MM.1S (cell line): ENCODE measurements around the gene ANKRD31.

Experiments
- DNase-seq: peaks from one replicate; pipeline ENCODE4 v3.0.0-alpha.2; 2015
- H2AFZ ChIP-seq: fragments of 300-600 bp; sonication (generic); 2 replicates; pipeline ENCODE4 v1.6.0; 2016; ENCODE audit warnings: antibody characterized with exemption, low read length
- H3F3A ChIP-seq: fragments of 300-600 bp; sonication (generic); 2 replicates; pipeline ENCODE4 v1.6.1; 2016; ENCODE audit warnings: mild to moderate bottlenecking, antibody characterized with exemption, low read length, moderate library complexity, mixed read lengths; ENCODE audit not compliant: insufficient read depth
- H3K27ac ChIP-seq: fragments of 300-600 bp; sonication (generic); 2 replicates; pipeline ENCODE4 v1.5.1; 2016; ENCODE audit warnings: mild to moderate bottlenecking, low read length
- H3K27me3 ChIP-seq: fragments of 300-600 bp; sonication (generic); replicated peaks from 2 replicates; pipeline ENCODE4 v1.6.0; 2016; ENCODE audit warnings: low read length; ENCODE audit not compliant: insufficient read depth
- H3K36me3 ChIP-seq: fragments of 300-600 bp; sonication (generic); replicated peaks from 2 replicates; pipeline ENCODE4 v1.6.1; 2016; ENCODE audit warnings: mild to moderate bottlenecking, low read length, mixed read lengths; ENCODE audit not compliant: insufficient read depth
- H3K4me1 ChIP-seq: fragments of 300-600 bp; sonication (generic); 2 replicates; pipeline ENCODE4 v1.6.1; 2016; ENCODE audit warnings: low read length, mixed read lengths
- H3K4me2 ChIP-seq: fragments of 300-600 bp; sonication (generic); 2 replicates; pipeline ENCODE4 v1.6.0; 2016; ENCODE audit warnings: low read depth, low read length
- H3K4me3 ChIP-seq: fragments of 300-600 bp; sonication (generic); 2 replicates; pipeline ENCODE4 v1.5.1; 2016; ENCODE audit warnings: low read length, mixed read lengths
- H3K79me2 ChIP-seq: fragments of 300-600 bp; sonication (generic); 2 replicates; pipeline ENCODE4 v1.6.1; 2016; ENCODE audit warnings: mixed run types, low read length, mixed read lengths
- H3K9ac ChIP-seq: fragments of 300-600 bp; sonication (generic); 2 replicates; pipeline ENCODE4 v1.6.1; 2016; ENCODE audit warnings: low read length, mixed read lengths
- H3K9me2 ChIP-seq: fragments of 300-600 bp; sonication (generic); replicated peaks from 2 replicates; pipeline ENCODE4 v1.6.1; 2016; ENCODE audit warnings: mild to moderate bottlenecking, low read length, mixed read lengths; ENCODE audit not compliant: insufficient read depth
- H3K9me3 ChIP-seq: fragments of 300-600 bp; sonication (generic); replicated peaks from 2 replicates; pipeline ENCODE4 v1.6.1; 2016; ENCODE audit warnings: mild to moderate bottlenecking, low read length, mixed read lengths; ENCODE audit not compliant: insufficient read depth
- H4K20me1 ChIP-seq: fragments of 300-600 bp; sonication (generic); 2 replicates; pipeline ENCODE4 v1.6.1; 2016; ENCODE audit warnings: mild to moderate bottlenecking, low read length, moderate library complexity, mixed read lengths; ENCODE audit not compliant: insufficient read depth
- CTCF ChIP-seq: fragments of 300-600 bp; sonication (generic); IDR thresholded peaks from 2 replicates; pipeline ENCODE4 v1.5.1; 2016; ENCODE audit warnings: antibody characterized with exemption, low read length, mixed read lengths
- EZH2 ChIP-seq: fragments of 300-600 bp; sonication (generic); optimal IDR thresholded peaks from 2 replicates; pipeline ENCODE3; 2017; ENCODE audit warnings: low read depth, mild to moderate bottlenecking, antibody characterized with exemption, low read length, mixed read lengths
- EZH2phosphoT487 ChIP-seq: fragments of 300-600 bp; sonication (generic); IDR thresholded peaks from 2 replicates; pipeline ENCODE4 v1.6.1; 2018; ENCODE audit warnings: antibody characterized with exemption, low read length

The ANKRD31 gene

DNA sequence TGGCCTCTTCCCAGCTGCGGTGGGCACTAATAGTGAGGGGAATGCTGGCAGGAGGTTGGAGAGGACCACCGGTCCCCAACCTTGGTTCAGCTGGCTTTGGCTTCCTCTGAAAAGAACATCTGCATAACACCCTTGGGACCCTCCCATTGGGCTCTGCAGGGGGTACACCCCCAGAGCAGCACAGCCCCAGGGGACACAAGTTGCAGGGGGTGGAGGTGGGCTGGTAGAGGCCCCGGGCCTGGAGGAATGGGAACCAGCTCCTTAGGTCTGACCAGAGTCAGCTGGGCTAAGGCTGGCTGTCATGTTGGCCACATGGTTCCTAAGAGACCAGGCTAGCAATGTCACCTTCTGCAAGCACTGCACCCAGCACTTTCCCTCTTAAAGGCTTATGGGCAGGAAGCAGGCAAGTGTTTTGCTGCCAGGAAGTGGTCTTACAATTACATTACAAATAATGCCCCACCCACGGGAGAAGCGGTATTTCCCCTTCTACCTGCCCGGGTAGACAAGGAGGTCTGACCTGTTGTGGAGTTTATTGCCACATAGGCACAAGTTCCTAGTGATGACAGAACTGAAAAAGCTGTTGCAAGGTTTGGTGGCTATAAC lies 202.4 kb downstream of the ANKRD31 start:
- Histone ChIP-seq H3F3A (no peaks in the 10 kb centered on the region), H3K9ac (no peak overlapping the region), H3K4me3 (no peak overlapping the region), H4K20me1 (no peaks in the 10 kb centered on the region), H3K27ac (no peak overlapping the region), H3K9me2 (no peaks in the 10 kb centered on the region), H3K27me3 (no peaks in the 10 kb centered on the region), H3K36me3 (no peaks in the 10 kb centered on the region), H3K4me2 (no peak overlapping the region), H3K79me2 (no peaks in the 10 kb centered on the region), H2AFZ (no peak overlapping the region), H3K4me1 (no peaks in the 10 kb centered on the region), H3K9me3 (no peaks in the 10 kb centered on the region)
- TF ChIP-seq EZH2 (no peak), CTCF (no peak)
- no peak for DNase-seq

GRCh38 chr5:75031366-75031765 lies 205.3 kb downstream of the ANKRD31 start:
- no peaks in the 10 kb centered on the region for H3K79me2 ChIP-seq
- no peaks in the 10 kb centered on the region for H3K9me3 ChIP-seq
- no peak overlapping the region for H3K4me3 ChIP-seq
- H3K4me1 ChIP-seq = no peaks in the 10 kb centered on the region
- H3K27ac ChIP-seq = no peak overlapping the region
- H3K9ac ChIP-seq = no peak overlapping the region
- no peaks in the 10 kb centered on the region for H4K20me1 ChIP-seq
- H3K36me3 ChIP-seq = no peaks in the 10 kb centered on the region
- no peaks in the 10 kb centered on the region for H3K9me2 ChIP-seq
- TF ChIP-seq EZH2 (no peak), EZH2phosphoT487 (no peak), CTCF (no peak)
- no peaks in the 10 kb centered on the region for H3K27me3 ChIP-seq
- no peak overlapping the region for H2AFZ ChIP-seq
- H3F3A ChIP-seq = no peaks in the 10 kb centered on the region
- DNase-seq = no peak
- H3K4me2 ChIP-seq = no peak overlapping the region

- H3K27me3 ChIP-seq = no peaks in the 10 kb centered on the region
- no peak for TF ChIP-seq CTCF
- no peak for TF ChIP-seq EZH2phosphoT487
- no peak for TF ChIP-seq EZH2
- H4K20me1 ChIP-seq = no peaks in the 10 kb centered on the region
- no peak overlapping the region for H2AFZ ChIP-seq
- H3F3A ChIP-seq = no peaks in the 10 kb centered on the region
- H3K4me3 ChIP-seq = no peak overlapping the region
- H3K4me2 ChIP-seq = no peak overlapping the region
- H3K79me2 ChIP-seq = no peaks in the 10 kb centered on the region
- no peaks in the 10 kb centered on the region for H3K36me3 ChIP-seq
- no peak for DNase-seq
- no peak overlapping the region for H3K9ac ChIP-seq
- H3K9me2 ChIP-seq = no peaks in the 10 kb centered on the region
- no peaks in the 10 kb centered on the region for H3K9me3 ChIP-seq
- H3K4me1 ChIP-seq = no peaks in the 10 kb centered on the region
- no peak overlapping the region for H3K27ac ChIP-seq
Measured at GRCh38 chr5:75028090-75028489, 208.6 kb downstream of the ANKRD31 start.
